GM03348 (cell line): ENCODE measurements around the gene CDC25B.

ENCODE experiments used
- DNase-seq: peaks from one replicate; pipeline ENCODE4 v3.0.0; 2012; ENCODE audit warnings: low spot score

CDC25B gene

GRCh38 chr20:3795511-3796468 lies at the start of gene CDC25B:
CDC25B (plus strand) TSS chr20:3796310; CDS start chr20:3796532, 222 bp downstream.
- DNase-seq = peak; percentile 95

DNA sequence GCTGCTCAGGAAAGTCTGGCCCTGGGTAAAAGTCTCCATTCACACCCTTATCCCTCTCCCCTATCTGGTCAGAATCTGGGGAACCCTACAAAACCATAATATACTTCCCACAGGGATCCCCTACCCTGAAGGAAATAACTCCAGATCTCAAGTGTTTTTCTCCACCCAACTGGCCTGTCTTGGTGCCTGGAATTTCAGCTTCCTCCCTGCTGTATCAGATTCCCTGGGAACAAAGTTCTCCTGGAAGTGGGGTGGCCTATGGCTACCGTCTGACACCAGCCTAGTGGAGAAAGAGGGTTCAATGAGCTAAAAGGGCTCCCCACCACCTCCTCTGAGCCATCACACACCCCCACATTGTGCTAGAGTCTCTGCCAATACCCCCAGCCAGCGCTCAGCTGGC lies 48.6 kb upstream of the CDC25B start:
- no peak for DNase-seq

GRCh38 chr20:3748073-3748472 lies 48.0 kb upstream of the CDC25B start:
- no peak for DNase-seq

GRCh38 chr20:3749087-3749688 lies 46.9 kb upstream of the CDC25B start:
- no peak for DNase-seq

- peak; percentile 62 for DNase-seq
Observed at GRCh38 chr20:3749689-3750531, 46.2 kb upstream of the CDC25B start.

DNA sequence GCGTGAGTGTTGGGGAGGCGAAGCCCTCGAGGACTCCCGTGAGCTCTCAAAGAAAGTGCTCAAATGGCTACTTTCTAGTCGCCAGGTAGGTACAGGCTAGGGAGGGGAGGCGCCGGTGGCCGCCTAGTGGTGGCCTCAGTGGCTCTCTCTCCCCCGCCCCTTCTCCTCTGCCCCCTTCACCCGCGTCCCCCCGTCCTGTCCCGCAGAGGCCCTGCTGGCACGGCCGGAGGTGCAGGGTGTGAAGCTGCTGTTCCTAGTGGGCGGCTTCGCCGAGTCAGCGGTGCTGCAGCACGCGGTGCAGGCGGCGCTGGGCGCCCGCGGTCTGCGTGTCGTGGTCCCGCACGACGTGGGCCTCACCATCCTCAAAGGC lies 44.8 kb upstream of the CDC25B start:
- no peak for DNase-seq

GRCh38 chr20:3751675-3752385 lies 44.3 kb upstream of the CDC25B start:
- no peak for DNase-seq

DNA sequence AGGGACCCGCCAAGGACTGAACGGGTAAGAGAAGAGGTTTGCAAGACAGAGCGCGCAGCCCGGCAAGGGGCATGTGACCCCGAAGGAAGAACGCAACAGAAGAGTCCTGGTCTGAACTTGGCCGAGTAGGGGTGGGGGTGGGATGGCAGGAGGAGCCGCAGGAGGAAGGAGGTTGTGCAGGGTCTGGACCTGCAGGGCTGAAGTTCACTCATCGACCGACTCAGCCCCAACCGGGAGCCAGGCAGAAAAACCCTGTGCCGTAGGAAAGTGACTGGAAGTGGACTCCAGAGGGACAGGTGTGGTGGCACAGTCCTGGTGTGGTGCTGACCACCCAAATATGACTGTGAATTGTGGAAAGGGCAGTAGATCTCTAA lies 43.7 kb upstream of the CDC25B start:
- DNase-seq = no peak

DNA sequence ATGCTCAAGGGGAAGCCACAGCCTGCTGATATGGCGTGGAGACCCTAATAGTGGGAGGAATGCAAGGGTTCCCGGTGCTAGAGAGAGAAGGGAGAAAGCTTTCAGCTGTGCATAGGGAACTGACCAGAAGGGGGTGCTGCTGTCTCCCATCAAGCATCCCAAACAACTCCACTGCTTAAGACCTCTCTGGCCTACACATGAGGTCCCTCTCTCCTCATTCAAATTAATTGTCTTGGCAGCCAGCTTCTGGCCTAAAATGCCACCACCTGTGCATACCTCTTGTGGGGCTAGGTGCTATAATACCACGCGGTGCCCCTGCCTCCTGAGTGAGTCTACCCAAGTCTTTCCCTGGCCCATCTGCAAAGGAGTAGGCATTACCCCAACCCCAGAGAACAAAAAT lies 43.0 kb upstream of the CDC25B start:
- peak; percentile 89 for DNase-seq

DNA sequence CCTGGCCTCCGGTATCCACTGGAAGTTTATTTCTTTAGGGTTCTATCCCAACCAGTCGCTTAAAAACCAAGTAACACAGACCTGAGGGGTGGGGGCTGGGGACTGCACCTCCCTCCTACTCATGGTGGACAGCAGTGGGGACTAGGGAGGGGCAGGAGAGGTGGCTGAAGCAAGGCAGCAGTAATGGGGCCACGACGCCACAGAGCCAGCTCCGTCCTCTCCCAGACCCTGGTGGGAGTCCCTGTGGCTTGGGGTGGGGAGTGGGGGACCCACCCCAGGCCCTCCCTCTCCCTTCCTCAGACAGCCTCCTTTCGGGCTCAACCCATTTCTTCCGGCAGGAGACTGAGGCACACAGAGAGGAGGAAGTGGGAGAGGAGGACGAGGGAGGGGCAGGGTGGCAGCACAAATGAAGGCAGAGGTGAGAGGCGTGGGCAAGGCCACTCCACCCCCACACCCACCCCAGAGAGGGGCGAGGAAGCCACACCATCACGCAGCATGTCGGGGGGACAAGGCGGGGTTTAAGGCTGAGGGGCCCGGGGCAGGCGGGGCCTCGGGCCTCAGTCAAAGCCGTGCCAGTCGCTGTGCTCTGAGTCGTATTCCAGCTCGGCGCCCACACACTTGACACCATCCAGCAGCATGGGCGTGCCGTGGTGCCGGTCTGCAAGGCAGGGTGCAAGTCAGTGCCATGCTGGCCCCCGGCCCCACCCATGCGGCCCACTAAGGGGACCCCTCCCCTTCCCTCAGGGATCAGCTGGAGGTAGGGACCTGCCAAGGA lies 42.4 kb upstream of the CDC25B start:
- DNase-seq = no peak

DNA sequence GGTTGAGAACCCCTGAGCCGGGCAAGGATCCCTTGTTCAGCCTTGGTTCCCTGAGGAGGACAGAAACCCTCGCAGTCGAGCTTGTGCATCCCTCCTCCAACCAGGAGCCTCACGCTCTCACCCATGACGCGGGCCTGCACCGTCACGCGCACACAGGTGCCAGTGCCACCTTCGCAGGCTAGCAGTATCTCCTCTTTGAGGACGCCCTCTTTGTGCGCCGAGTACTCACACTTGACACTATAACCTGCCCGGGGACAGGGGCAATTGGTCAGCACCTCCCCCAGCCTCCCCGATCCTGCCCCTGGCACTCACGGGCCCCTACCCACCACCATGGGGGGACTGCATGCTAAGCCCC lies 41.9 kb upstream of the CDC25B start:
- no peak for DNase-seq

DNA sequence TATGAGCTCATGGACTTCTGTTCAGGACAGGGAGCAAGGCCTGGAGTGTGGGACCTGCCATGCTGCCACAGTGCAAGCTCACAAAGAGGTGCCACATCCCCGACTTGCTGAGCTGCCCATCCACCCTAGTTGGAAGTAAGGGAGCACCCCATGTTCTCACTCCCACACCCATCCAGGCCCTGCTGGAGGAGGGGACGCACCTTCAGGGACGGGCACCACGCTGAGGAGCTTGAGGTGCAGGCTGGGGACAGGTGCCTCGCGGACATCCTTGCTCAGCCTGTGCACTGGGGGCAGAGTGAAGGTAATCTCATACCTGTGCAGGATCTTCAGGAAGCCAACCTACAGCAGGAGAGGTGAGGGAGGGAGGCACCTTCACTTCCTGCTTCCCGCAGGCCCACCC lies 40.8 kb upstream of the CDC25B start:
- DNase-seq = no peak

DNA sequence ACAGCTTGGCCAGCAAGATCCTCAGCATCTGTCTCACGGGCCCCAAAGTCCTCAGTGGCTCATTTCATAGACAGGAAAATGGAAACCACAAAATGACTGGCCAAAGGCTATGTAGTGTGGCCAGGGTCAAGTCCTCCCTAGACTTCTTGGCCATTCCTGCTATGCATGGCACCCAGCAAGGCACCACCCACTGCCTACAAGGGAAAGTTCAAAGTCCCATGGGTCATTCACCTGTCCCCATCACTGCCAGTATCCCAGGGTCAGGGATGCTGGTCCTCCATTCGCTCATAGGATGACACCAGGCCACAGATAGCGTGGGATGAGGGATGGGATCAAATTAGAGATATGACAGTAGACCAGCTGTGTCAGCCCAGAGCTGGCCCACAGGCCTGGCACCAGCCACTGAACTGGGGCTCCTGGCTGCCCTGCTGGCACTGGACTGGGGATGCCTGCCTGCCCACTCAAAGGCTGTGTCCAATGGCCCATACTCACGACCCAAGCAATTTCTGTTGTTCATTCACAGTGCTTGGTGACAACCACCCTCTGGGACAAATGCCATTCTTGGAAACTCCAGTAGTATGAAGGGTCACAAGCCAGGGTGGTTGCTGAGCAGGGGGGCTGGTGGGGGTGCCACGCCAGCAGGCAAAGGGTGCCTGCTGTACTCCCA lies 40.2 kb upstream of the CDC25B start:
- DNase-seq = no peak

- no peak for DNase-seq
Observed at GRCh38 chr20:3757268-3757667, 38.8 kb upstream of the CDC25B start.

- DNase-seq = no peak
Observed at GRCh38 chr20:3758566-3758965, 37.5 kb upstream of the CDC25B start.

DNA sequence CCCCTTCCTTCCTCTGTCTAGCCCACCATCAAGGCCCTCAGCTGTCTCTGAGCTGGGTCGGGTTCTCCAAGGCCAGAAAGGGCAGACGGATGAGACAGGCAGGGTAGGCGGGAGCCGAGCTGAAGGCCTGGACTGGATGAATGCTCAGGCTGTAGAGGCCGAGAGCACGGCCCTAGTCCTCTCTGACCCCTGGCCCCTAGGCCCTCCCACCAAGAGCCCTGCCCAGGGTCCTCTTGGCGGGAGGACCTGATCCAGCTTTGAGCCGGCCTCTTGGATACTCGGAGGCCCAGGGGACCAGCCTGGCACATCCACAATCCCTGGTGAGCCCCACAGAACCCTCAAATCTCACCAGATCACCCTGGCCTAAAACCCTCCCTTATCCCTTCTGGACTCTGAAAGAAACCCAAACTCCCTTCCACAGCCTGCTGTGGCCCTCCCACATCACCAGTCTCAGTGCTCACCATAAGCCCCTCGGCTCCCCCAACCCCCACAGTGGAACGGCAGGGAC lies 36.7 kb upstream of the CDC25B start:
- DNase-seq = no peak

DNA sequence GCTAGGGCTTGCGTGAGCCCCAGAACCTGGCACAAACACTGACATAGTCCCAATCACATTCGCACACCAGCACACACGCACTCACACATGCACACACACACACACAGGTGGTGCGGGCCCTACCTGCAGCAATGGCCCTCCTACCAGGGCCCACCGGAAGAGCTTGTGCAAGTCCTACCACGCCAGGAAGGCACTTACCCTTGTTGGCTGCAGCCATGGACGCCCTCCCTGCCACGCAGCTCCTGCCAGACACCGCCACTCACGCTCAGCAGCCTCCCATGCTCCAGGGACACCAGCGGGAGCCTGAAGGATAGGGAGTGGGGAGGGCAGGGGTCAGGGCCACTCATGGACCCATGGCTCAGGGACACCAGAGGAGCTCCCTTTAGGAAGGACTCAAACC lies 36.2 kb upstream of the CDC25B start:
- no peak for DNase-seq

DNA sequence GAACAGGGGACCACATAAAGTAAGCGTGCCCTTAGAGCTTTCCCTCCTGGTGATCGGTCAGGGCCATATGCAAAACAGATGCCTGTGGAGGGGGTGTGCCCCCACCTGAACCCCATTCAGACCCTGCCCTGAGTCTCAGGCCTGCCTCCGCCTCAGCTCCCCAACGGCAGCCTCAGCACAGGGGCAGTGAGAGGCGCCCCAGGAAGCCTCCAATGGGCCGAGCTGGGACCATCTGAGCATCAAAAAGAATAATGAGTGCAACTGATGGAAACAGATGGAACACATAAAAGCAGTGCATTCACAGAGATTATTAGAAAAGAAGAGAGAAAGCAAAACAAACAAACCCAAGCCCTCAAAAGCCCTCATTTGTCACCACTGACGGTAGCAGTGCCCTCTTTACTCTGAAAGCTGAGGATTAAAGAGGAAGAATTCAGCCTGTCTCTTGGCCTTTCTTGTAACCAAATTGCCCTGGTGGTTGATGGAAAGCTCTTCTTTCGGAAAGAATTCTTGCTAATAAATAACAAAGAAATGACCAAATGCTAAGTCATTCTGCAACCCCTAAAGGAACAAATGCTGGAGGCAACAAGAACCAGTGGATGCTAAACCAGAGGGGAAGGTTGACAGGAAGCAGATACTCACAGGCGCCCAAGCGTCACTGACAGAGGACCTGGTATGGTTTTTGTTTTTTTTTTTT lies 35.3 kb upstream of the CDC25B start:
- DNase-seq = no peak

GRCh38 chr20:3763671-3764601 lies 32.2 kb upstream of the CDC25B start:
- DNase-seq = no peak
